Small intestine (tissue), 7 donors: ENCODE measurements around the gene PLA2G4D. TPM values are rescaled to one million over a fixed set of nuclear protein-coding genes. Genes with fewer than 3 reads are reported as not detected.

Experiments
- DNase-seq, 2 donors: peaks; one replicate each; pipeline versions ENCODE4 v3.0.0 to v3.0.0-alpha.2; 2013
- FAIRE-seq: peaks from 2 replicates; lab custom pipeline; 2012; peaks lifted over from hg19 to GRCh38; lab: Jason Lieb, UNC
- H3K27ac ChIP-seq, 3 donors: one replicate each; pipeline ENCODE4 v1.5.1; 2013; ENCODE audit warnings: low read length in 2 of 3, mild to moderate bottlenecking in 2 of 3, control low read depth in 1 of 3, inconsistent platforms in 1 of 3, low read depth in 1 of 3, moderate library complexity in 1 of 3
- H3K27me3 ChIP-seq, 3 donors: one replicate each; pipeline ENCODE4 v1.6.1; 2013; ENCODE audit warnings: low read length in 3 of 3, inconsistent platforms in 1 of 3; ENCODE audit not compliant: control insufficient read depth in 3 of 3, insufficient read depth in 3 of 3
- H3K36me3 ChIP-seq, 3 donors: one replicate each; pipeline ENCODE4 v1.6.1; 2013; ENCODE audit warnings: low read length in 3 of 3, inconsistent platforms in 1 of 3, low read depth in 1 of 3, mild to moderate bottlenecking in 1 of 3, moderate library complexity in 1 of 3; ENCODE audit not compliant: control insufficient read depth in 3 of 3, insufficient read depth in 2 of 3
- H3K4me1 ChIP-seq, 3 donors: one replicate each; pipeline ENCODE4 v1.6.1; 2013; ENCODE audit warnings: low read length in 2 of 3, inconsistent platforms in 1 of 3, low read depth in 1 of 3, mild to moderate bottlenecking in 1 of 3, moderate library complexity in 1 of 3; ENCODE audit not compliant: control insufficient read depth in 3 of 3, insufficient read depth in 2 of 3
- H3K4me3 ChIP-seq, 3 donors: one replicate each; pipeline ENCODE4 v1.5.1; 2013; ENCODE audit warnings: low read length in 3 of 3, control low read depth in 1 of 3, inconsistent platforms in 1 of 3, low read depth in 1 of 3, mild to moderate bottlenecking in 1 of 3, moderate library complexity in 1 of 3
- H3K9me3 ChIP-seq, 2 donors: one replicate each; pipeline ENCODE4 v1.6.1; 2013; ENCODE audit warnings: low read depth in 1 of 2, low read length in 1 of 2; ENCODE audit not compliant: control insufficient read depth in 2 of 2, insufficient read depth in 1 of 2
- WGBS, 3 donors: extraction: QIAGEN DNeasy Blood & Tissue Kit; methylation state at CpG; one replicate each; pipeline ENCODE4 v1.1.7; 2013; 5-methylcytosine and 5-hydroxymethylcytosine counted together
- polyA plus RNA-seq, 4 donors: library from polyadenylated mRNA; stranded (reverse) in 3 of 4; unstranded in 1 of 4; fragments of 200-250 nt in 3 of 4; fragments of 120-200 nt in 1 of 4; gene quantifications; one replicate each; pipeline versions ENCODE4 v1.2.1 to v1.2.3, GENCODE V29; 2013
- donor health status: healthy with polysubstance abuse.
- donor health status: control.
- donor health status: control.
- donor health status: Bipolar disorder and iron deficiency.
- donor health status: healthy.

PLA2G4D gene
- polyA plus RNA-seq, 4 donors, result 0.18 to 0.22 (median 0.18) TPM; not detected in 1

- Histone ChIP-seq H3K4me3 (no peak overlapping the region), H3K27me3 (no peaks in the 10 kb centered on the region), H3K27ac (no peak overlapping the region), H3K9me3 (no peaks in the 10 kb centered on the region), H3K4me1 (peaks cover 0 to 8% (median 0%) of the 10 kb centered on the region in 3 donors), H3K36me3 (no peaks in the 10 kb centered on the region)
- DNase-seq (peak; percentile 40 to 69), FAIRE-seq (no peak)
- WGBS, 3 donors, result 36 to 48% (median 46%) methylated on average over 7 of the region's 7 CpGs
These were observed 4.0 kb downstream of the PLA2G4D start for GRCh38 chr15:42090370-42090769.

- no peak for DNase-seq
- 93 to 98% (median 95%) methylated on average over 4 of the region's 4 CpGs for WGBS, 3 donors
These were observed 4.4 kb downstream of the PLA2G4D start for GRCh38 chr15:42089942-42090341.

GRCh38 chr15:42088801-42089640 lies 5.3 kb downstream of the PLA2G4D start:
- Histone ChIP-seq H3K9me3 (no peaks in the 10 kb centered on the region), H3K4me1 (peaks cover 0 to 8% (median 2%) of the 10 kb centered on the region in 3 donors), H3K36me3 (no peaks in the 10 kb centered on the region), H3K27ac (no peak overlapping the region), H3K27me3 (no peaks in the 10 kb centered on the region), H3K4me3 (no peak overlapping the region)
- FAIRE-seq (no peak), DNase-seq (peak in 1 of 2 donors; percentile 40)
- WGBS, 3 donors, result 24 to 55% (median 40%) methylated on average over 16 of the region's 16 CpGs

More at GRCh38 chr15:42089942-42090341, 4.4 kb downstream of the PLA2G4D start:
- H3K27me3 ChIP-seq, result no peaks in the 10 kb centered on the region
- H3K4me1 ChIP-seq, result peaks cover 0 to 8% (median 0%) of the 10 kb centered on the region in 3 donors
- no peak for FAIRE-seq
- no peaks in the 10 kb centered on the region for H3K9me3 ChIP-seq
- H3K27ac ChIP-seq, result no peak overlapping the region
- no peak overlapping the region for H3K4me3 ChIP-seq
- H3K36me3 ChIP-seq, result no peaks in the 10 kb centered on the region

- Histone ChIP-seq H3K27ac (no peak overlapping the region), H3K4me3 (no peak overlapping the region), H3K4me1 (peaks cover 0 to 8% (median 2%) of the 10 kb centered on the region in 3 donors), H3K27me3 (no peaks in the 10 kb centered on the region), H3K9me3 (no peaks in the 10 kb centered on the region), H3K36me3 (no peaks in the 10 kb centered on the region)
- FAIRE-seq (no peak), DNase-seq (no peak)
- 62 to 70% (median 66%) methylated on average over 11 of the region's 11 CpGs for WGBS, 3 donors
These were observed 6.2 kb downstream of the PLA2G4D start for GRCh38 chr15:42087926-42088800.

GRCh38 chr15:42087460-42087859 lies 6.9 kb downstream of the PLA2G4D start:
- 91 to 95% (median 93%) methylated on average over 13 of the region's 13 CpGs for WGBS, 3 donors
- H3K4me1 ChIP-seq, result peaks cover 0 to 8% (median 2%) of the 10 kb centered on the region in 3 donors
- H3K27me3 ChIP-seq, result no peaks in the 10 kb centered on the region
- no peak for FAIRE-seq
- H3K36me3 ChIP-seq, result no peaks in the 10 kb centered on the region
- no peak for DNase-seq
- H3K27ac ChIP-seq, result no peak overlapping the region
- H3K4me3 ChIP-seq, result no peak overlapping the region
- no peaks in the 10 kb centered on the region for H3K9me3 ChIP-seq

- 89 to 98% (median 93%) methylated on average over 3 of the region's 3 CpGs for WGBS, 3 donors
- peaks cover 0 to 3% (median 0%) of the 10 kb centered on the region in 3 donors for H3K27me3 ChIP-seq
- no peak overlapping the region for H3K27ac ChIP-seq
- H3K36me3 ChIP-seq, result no peaks in the 10 kb centered on the region
- no peak overlapping the region for H3K4me3 ChIP-seq
- no peak for DNase-seq
- no peaks in the 10 kb centered on the region for H3K9me3 ChIP-seq
- FAIRE-seq, result no peak
- H3K4me1 ChIP-seq, result peaks cover 0 to 8% (median 2%) of the 10 kb centered on the region in 3 donors
These were observed 8.6 kb downstream of the PLA2G4D start for GRCh38 chr15:42085721-42086120.

- Histone ChIP-seq H3K36me3 (no peaks in the 10 kb centered on the region), H3K27ac (no peak overlapping the region), H3K27me3 (peaks cover 0 to 7% (median 0%) of the 10 kb centered on the region in 3 donors), H3K4me1 (peaks cover 0 to 6% (median 2%) of the 10 kb centered on the region in 3 donors), H3K9me3 (no peaks in the 10 kb centered on the region), H3K4me3 (no peak overlapping the region)
- DNase-seq (no peak), FAIRE-seq (no peak)
- 67 to 80% (median 78%) methylated on average over 5 of the region's 5 CpGs for WGBS, 3 donors
These were observed 9.1 kb downstream of the PLA2G4D start for GRCh38 chr15:42085236-42085605.
